ENCODE results near the gene OR9Q1. TPM values are rescaled to one million over a fixed set of nuclear protein-coding genes. Genes with fewer than 3 reads are reported as not detected.

The OR9Q1 gene
- total RNA-seq, 6 donors from 2014 or later: not detected

- Histone ChIP-seq H3K9me3 (peaks cover 0 to 4% (median 0%) of the 10 kb centered on the region in 4 donors), H3K27me3 (no peaks in the 10 kb centered on the region), H3K4me3 (no peak overlapping the region), H3K36me3 (no peaks in the 10 kb centered on the region), H3K4me1 (no peaks in the 10 kb centered on the region), H3K27ac (no peak overlapping the region)
- TF ChIP-seq EP300 (IDR thresholded peaks at IDR 0.05): no peak
- TF ChIP-seq POLR2AphosphoS5 (IDR thresholded peaks at IDR 0.05): no peak
- TF ChIP-seq POLR2A (IDR thresholded peaks at IDR 0.05): no peak
- no peak for TF ChIP-seq CTCF (IDR thresholded peaks at IDR 0.05)
- 54 to 64% methylated on average over 2 of the region's 2 CpGs for WGBS, 2 donors
- no peak for ATAC-seq (ENCODE audit: low FRiP score in 2 of 2)
- no peak for DNase-seq
Observed at GRCh38 chr11:58086528-58086927, 62.8 kb downstream of the OR9Q1 start.

GRCh38 chr11:58097437-58097836 is 73.8 kb downstream of the OR9Q1 start:
- no peak overlapping the region for H3K4me3 ChIP-seq
- ATAC-seq (ENCODE audit: low FRiP score in 2 of 2) (no peak), DNase-seq (no peak)
- H3K4me1 ChIP-seq: no peaks in the 10 kb centered on the region
- H3K27ac ChIP-seq: no peak overlapping the region
- TF ChIP-seq POLR2A (IDR thresholded peaks at IDR 0.05): no peak
- TF ChIP-seq EP300 (IDR thresholded peaks at IDR 0.05): no peak
- H3K27me3 ChIP-seq: no peaks in the 10 kb centered on the region
- WGBS, 2 donors: 76 to 95% methylated on average over 2 of the region's 2 CpGs
- no peaks in the 10 kb centered on the region for H3K36me3 ChIP-seq
- H3K9me3 ChIP-seq: peaks cover 0 to 4% (median 1%) of the 10 kb centered on the region in 4 donors

- Histone ChIP-seq H3K36me3 (no peaks in the 10 kb centered on the region), H3K4me3 (no peak overlapping the region), H3K9me3 (no peaks in the 10 kb centered on the region), H3K27ac (no peak overlapping the region), H3K4me1 (no peaks in the 10 kb centered on the region), H3K27me3 (no peaks in the 10 kb centered on the region)
- ATAC-seq (ENCODE audit: low FRiP score in 2 of 2) (no peak), DNase-seq (no peak)
- TF ChIP-seq EP300 (IDR thresholded peaks at IDR 0.05) (no peak), POLR2AphosphoS5 (IDR thresholded peaks at IDR 0.05) (no peak), CTCF (IDR thresholded peaks at IDR 0.05) (no peak), POLR2A (IDR thresholded peaks at IDR 0.05) (no peak)
- WGBS, 2 donors: 74 to 80% methylated on average over 1 of the region's 1 CpG
Observed at GRCh38 chr11:58121096-58121495, 97.4 kb downstream of the OR9Q1 start.

- 53 to 55% methylated on average over 4 of the region's 4 CpGs for WGBS, 2 donors
- Histone ChIP-seq H3K9me3 (no peaks in the 10 kb centered on the region), H3K4me1 (no peaks in the 10 kb centered on the region), H3K27me3 (no peaks in the 10 kb centered on the region), H3K27ac (no peak within 1 kb of the TSS), H3K36me3 (no peaks in the 10 kb centered on the region), H3K4me3 (no peak within 1 kb of the TSS)
- TF ChIP-seq POLR2AphosphoS5 (IDR thresholded peaks at IDR 0.05) (no peak), CTCF (IDR thresholded peaks at IDR 0.05) (no peak), EP300 (IDR thresholded peaks at IDR 0.05) (no peak), POLR2A (IDR thresholded peaks at IDR 0.05) (no peak)
- ATAC-seq (ENCODE audit: low FRiP score in 2 of 2): no peak
- no peak for DNase-seq
Observed at GRCh38 chr11:58125469-58125868, 101.8 kb downstream of the OR9Q1 start, which contains the start of gene OR9I1. Gene OR9I1, minus strand, starts transcription at chr11:58125530. Its CDS starts 6,086 bp downstream, at chr11:58119444.

GRCh38 chr11:58127350-58127749 is 103.7 kb downstream of the OR9Q1 start:
- no peak for ATAC-seq (ENCODE audit: low FRiP score in 2 of 2)
- no peak for DNase-seq
- Histone ChIP-seq H3K9me3 (no peaks in the 10 kb centered on the region), H3K27ac (no peak overlapping the region), H3K27me3 (no peaks in the 10 kb centered on the region), H3K4me3 (no peak overlapping the region), H3K36me3 (no peaks in the 10 kb centered on the region), H3K4me1 (no peaks in the 10 kb centered on the region)
- TF ChIP-seq POLR2A (IDR thresholded peaks at IDR 0.05): no peak

GRCh38 chr11:58133309-58134076 is 109.8 kb downstream of the OR9Q1 start:
- Histone ChIP-seq H3K4me3 (no peak overlapping the region), H3K36me3 (no peaks in the 10 kb centered on the region), H3K27me3 (no peaks in the 10 kb centered on the region), H3K27ac (no peak overlapping the region), H3K9me3 (no peaks in the 10 kb centered on the region), H3K4me1 (no peaks in the 10 kb centered on the region)
- 66 to 78% methylated on average over 7 of the region's 7 CpGs for WGBS, 2 donors
- DNase-seq (no peak), ATAC-seq (ENCODE audit: low FRiP score in 2 of 2) (no peak)
- TF ChIP-seq POLR2A (IDR thresholded peaks at IDR 0.05) (no peak), CTCF (IDR thresholded peaks at IDR 0.05) (no peak), EP300 (IDR thresholded peaks at IDR 0.05) (no peak), POLR2AphosphoS5 (IDR thresholded peaks at IDR 0.05) (no peak)

All from upper lobe of left lung (tissue), 6 donors.